ENCODE results near the gene SEMA3A. TPM values are rescaled to one million over a fixed set of nuclear protein-coding genes. Genes with fewer than 3 reads are reported as not detected.
A peak's percentile ranks its signal among the peaks of the same experiment; 100 is the strongest.

SEMA3A gene
- total RNA-seq, 1 donor from 2014 or later = 80.2 TPM

DNA sequence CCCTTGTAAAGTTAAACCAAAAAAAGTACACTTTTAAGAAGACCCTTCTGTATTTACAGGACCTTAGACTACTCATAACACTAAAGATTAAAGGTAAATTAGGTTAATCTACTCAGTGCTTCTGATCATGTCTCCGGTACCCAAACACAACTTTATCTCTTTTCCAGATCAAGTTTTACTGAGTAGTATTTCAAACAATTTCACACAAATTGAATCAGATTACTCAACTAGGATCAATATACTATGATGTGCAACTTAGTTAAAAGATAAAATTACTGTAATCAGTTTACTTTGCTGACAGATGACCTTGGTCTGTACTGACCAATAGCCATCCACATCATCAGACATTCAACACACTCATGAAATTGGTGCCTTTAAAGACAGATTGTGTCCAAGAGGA lies 191.4 kb downstream of the SEMA3A start:
- no peak for DNase-seq

DNA sequence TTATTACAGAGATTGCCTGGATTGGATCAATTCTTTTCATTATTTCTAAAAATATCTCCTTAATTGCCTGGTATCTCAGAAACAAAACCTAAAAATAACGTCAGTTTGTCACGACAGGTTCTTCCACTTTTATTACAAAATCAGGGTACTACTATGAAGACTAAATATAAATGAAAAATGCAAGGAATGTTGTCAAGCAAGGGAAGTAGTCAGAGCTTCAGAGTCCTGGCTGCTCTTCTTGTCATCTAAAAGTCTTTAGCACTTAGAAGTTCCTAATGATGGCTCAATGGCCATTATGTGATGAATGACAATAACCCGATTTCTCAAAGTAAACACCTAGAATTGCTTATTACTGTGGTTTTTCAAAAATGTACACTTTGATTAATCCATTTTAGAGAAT lies 192.2 kb downstream of the SEMA3A start:
- DNase-seq = no peak

DNA sequence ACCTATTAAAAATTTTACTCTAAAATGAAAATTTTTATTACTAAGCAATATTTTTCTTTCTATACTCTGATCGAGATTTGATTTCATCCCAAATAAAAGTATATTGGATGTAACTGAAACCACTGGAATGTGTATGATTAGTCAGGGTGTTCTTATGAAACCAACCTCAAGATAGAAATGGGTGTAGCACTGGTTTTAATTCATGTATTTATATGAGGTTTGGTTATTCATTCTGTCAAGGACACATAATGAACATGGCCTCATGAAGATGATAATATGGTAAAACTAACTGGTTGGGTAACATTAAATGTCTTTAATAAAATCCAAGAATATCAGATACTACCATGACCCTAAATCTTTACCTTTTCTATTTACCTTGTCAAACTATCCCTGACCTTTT lies 197.7 kb downstream of the SEMA3A start:
- no peak for DNase-seq

DNA sequence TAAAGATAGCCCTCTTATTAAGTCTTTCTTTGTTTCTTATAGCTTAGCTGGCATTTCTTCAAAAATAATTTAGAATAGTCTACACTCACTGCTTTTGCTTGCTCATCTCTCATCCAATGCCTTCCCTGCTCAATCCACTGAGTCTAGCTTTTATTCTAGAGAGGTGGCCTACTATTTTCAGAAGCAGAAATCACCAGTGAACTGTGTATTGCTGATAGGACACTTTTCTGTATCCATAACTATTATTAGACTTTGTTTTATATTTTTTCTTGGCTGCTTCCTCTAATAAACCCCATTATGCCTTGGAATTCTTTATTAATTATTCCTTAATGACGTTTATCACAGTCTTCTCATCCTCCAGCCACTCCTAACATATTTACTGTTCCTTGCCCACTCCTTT lies 206.8 kb downstream of the SEMA3A start:
- DNase-seq = no peak

DNA sequence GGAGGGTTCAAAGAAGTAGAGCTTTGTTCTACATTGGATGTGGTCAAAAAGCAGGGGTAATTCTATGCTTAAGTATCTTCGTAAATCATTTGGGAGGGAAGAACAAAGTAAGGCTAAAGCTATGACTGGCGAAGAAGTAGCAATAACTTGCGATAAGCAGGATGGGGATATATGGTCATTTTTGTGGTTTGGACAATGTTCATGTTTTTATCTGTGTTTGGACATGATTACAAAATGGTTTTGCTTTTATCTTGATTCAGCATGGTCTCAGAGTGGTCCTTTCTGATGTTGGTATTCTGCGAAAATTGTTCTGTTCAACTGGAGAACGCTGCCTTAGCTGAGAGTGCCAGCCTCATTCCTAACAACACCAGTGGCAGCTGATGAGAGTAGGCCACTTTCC lies 208.8 kb downstream of the SEMA3A start:
- no peak for DNase-seq

DNA sequence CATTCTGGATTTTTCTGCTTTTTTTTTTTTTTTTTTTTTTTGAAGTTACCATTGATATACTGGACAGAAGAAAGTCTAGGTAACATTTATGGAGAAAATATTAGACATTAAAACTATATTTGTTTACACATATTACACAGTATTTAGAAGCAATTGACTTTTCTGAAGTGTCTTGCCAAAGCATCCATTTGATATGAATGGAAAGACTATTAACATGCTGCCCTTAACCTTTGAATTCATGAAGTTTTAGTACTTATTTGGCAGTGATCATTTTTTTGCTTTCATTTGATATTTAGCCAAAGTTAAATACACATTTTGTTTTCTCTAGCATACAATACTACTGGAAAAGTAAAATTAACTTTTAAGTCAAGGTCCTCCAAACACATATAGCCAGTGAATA lies 210.0 kb downstream of the SEMA3A start:
- DNase-seq = no peak

DNA sequence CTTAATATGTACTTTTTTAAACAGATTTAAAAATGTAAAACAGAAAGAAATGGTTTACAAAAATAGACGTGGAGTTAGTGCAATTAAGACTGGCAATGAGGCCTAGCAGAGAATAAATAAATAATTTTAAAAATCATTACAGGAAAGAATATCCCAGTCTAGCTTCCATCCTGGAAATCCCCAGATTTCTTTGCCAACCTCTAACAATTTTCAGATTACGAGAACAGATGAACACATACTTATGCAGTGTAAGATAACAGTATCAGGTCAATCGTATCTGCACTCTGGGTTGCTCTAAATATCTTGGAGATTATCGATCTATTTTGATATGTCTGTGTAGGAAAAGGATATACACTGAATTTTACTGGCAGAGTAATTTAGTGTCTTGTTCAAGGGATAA lies 210.5 kb downstream of the SEMA3A start:
- DNase-seq = peak; percentile 30

DNA sequence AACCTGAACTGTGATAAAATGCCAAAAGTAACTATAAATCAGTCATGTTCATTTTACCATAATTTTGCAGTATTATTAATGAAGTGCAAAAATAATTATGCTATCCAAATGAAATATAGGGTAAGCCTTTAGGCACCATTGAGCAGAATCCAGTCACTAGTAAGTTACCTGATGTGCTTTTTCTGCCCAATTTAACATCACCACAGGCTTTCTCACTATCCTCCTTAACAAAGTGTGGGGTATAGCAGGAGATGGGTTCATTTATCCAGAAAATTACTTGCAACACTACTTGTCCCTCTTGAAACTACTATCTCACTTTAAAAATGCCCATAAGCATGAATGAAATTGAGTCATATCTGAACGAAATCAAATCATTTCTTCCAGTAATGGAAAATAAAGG lies 211.0 kb downstream of the SEMA3A start:
- no peak for DNase-seq

DNA sequence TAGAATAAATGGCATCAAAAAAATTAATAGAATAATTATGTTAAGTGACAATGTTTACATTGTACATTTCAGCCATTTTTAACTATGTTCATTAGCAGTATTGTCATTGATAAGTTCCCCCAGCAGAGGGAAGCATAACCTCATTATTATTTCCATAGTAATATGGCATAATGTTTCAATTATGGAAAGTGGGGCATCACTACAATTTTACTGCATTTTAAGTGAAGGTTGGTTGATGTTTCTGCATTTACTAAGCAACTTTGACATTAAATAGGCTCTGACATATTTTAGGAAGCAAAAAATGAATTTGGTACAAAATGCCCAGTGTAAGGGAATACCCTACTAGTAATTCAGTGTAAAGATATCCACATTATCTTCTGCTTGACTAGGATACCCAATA lies 218.3 kb downstream of the SEMA3A start:
- peak; percentile 66 for DNase-seq

DNA sequence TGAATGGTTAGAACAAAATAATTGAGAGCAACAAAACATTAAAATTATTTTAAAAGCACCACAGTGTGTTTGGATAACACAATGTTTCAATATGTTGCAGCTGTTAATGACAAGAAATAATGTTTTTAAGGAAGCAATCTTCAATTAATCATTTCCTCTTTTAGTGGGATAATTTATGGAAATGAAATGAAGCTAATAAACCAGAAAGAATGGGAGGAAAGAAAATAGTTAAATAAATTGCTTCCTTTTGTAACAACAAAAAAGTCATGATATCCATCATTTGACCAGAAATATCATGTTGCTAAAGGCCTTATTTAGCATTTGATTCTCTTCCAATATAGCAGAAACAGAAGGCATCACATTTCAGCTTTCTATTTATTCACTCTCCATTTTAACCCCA lies 224.5 kb downstream of the SEMA3A start:
- peak; percentile 0 for DNase-seq

DNA sequence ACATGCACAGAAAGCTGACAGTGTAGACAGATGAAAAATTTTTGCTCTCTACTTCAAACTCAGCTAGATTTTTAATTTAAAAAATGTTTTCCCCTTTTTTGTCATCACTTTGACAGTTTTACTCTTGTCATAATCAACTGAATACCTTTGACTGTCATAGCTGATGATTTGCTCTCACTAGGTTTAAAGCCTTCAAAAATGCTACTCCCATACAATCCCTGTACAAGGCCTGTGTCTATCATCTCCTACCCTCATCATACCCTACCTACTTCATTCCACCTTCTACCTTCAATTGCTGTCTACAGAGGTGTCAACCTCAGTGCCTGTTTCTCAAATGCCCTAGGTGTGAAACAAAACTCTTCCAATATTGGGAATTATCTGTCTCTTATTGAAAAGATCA lies 230.3 kb downstream of the SEMA3A start:
- no peak for DNase-seq

DNA sequence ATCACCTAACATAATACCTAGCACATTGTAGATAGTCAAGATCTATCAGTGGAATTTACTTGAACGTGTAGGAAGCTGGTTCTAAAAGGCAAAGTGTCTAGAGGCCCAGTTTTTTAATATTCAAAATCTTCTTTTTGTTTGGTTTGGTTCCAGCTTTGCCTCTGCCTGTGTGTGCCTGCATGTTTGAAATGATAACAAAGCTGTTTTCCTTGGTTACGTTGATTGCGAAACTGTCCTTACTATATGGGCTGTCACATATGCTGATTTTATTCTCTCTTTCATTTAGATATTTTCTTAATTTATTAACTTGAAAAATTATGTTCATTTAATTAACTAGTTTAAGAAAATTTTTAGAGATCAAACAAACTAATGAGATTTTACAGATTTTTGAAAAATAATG lies 237.3 kb downstream of the SEMA3A start:
- no peak for DNase-seq

DNA sequence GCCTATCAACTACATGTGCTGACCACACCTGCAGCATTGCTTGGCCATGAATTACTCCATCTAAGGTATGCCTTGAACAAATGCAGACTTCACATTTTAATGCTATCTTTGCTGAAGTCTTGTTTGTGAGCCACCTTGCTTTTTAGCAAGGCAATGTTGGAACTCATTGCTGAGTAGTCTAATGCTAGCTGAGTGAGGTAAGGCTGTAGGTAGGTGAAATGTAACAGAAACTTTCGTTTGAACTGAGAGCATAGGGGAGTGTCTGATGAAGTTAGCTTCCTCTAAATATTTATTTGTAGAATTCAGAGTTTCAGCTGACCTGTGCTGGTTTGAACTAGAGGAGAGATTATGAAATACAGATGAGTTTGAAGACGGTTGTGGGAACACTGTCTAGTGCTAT lies 238.5 kb downstream of the SEMA3A start:
- DNase-seq = no peak

DNA sequence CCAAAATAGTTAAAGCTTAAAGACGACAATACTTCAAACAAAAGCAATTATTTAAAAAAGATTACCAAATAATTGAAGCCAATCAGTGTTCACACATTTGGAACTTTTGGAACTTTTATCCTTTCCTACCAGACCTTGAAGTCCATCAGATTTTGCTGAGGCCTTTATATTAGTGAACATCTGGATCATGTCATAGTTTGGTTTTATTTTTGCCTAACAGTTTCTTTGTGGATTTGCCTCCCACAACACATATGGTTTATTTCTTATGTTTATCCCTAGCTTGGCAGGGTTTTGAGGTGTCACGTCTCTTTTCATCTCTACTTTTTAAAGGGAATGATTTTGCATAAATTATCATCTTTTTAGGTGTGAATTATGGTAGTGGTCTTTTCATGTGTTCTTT lies 242.4 kb downstream of the SEMA3A start:
- DNase-seq = no peak

DNA sequence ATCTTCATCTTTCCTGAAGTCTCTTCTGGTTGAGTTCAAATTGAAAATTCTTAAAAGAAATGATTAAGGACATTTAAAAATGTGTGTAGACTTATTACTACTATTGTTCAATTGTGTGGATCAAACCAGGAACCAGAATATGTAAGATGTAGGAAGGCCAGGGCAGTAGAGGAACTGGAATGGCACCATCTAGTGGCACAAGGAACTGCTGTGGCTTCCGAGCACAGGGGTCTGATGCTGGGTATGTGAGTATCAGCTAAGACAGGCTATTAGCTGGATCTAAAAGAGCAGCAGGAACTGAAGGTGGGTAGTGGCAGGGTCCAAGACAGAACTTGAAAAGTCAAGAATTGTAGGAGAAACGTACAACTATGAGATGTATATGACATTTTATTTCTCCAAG lies 247.3 kb downstream of the SEMA3A start:
- peak; percentile 7 for DNase-seq

DNA sequence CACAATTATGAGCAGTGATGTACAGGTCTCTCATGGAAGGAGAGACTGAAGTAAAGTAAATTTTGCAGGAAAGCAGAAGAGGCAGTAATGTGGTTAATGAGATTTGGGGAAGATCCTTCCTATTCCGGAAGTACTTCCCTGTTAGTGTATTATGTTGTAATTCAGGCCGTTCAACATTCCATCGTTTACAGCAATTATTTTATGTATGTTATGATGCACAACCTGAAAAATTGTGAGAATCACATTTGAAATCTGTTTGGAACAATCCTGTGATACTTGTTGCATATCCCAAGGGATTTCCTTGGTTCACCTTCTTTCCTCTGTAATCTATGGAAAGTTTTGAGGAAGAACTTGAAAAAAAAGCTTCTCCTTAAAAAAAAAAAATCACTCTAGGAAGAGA lies 247.8 kb downstream of the SEMA3A start:
- DNase-seq = no peak

DNA sequence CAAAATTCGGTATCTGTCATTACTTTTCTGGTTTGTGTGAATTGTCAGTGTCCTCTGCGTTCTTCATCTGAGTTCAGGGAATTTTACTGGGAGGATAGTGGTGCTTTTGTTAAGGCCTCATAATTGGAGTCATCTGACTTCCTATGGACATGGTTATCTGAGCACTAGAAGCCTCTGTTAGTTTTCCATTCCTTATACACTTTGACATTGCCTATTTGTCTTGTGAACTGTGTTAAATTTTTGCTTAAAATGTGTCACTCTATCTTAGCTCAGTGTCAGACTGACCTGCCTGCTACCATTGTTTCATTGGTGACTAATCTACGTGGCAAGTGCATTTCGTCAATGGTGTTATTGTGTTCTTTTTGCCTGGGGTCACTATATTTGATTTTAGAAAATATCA lies 253.3 kb downstream of the SEMA3A start:
- no peak for DNase-seq

DNA sequence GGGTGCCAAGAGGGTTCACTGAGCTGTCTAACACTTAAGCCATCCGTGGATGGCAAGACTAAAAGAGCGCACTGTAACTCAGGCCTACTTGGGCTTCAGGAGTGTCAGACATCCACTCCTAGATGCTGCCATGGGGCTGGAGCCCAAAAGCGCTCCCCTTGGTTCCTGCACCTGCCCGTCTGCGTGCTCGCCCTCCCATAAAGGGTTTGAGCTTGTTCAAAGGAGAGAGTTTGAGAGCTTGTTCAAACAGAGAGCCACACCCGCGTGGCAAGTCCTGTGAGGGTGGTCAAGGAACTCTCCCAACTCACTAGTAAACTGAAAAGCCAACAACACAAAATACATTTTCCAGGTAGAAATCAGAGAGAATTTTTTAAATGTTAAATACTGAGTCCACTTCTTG lies 256.7 kb downstream of the SEMA3A start:
- no peak for DNase-seq

DNA sequence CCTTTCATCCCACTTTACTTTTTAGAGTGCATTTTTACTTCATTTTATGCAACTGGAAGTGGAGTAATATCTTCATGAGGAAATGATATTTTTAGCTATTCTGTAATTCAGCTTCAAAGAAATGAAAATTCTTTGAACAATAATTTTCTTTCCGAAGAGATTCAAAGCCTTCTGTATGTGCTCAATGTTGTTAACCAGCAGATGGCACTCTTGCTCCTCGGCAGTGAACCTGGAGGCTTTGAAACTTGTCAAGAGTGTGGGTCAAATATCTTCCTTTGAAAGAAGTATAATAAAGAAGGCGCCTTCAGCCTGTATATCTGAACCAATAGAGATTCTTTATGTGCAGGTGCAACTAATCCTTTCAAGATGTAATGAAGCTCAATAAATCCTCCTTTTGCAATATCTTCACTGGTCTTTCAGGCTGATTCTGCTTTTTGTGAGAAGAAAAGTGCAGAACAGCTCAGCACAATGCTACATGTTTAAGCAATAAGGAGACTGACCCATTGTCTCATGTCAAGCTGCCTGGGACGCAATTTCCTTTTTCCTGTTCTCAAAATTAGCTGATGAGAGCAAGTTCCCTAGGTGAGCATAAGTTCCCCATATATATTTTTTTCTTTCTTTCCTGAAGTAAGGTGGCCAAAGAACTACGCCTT lies 258.4 kb downstream of the SEMA3A start:
- DNase-seq = peak; percentile 87

DNA sequence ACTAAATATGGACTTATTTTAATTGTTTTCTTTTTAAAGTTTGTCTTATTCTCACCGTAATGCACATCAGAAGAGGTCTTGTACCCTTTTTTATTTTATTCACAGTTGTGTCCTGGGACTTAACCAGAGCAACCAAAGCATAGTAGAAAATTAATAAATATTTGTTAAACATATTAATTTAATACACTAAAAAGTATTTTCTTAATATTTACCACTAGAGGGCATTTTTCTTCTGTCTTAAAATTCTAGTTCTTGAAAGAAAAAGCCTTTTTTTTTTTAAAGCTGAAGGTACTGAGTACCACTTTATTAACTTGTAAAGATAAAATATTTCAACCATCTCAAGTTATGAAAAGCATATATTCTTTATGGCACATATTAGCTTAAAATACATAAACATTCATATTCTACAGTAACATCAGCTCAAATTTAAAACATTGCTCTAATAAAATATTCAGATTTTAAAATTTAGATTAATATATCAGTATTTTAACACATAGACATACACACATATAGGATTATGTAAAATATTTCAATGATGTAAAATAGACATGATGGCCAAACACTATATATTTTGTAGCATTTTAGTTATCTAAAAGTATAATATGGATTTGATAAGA lies 260.4 kb downstream of the SEMA3A start:
- peak; percentile 7 for DNase-seq

DNA sequence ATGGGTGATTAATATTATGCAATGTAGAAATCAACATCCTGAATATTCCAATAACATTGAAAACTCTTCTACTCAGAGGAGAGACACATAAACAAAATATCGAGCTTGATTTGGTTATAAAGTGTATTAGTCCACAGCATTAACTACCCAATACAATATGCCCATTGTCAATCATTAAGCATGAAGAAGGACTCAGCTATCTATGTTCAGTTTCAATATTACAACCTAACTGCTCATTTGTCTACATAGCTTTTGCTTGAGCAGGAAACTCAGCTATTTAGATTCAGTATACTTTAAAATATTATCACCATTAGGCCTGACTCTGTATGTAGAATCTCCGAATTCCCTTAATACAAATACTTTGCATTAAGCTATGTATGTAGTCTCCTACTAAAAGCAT lies 262.6 kb downstream of the SEMA3A start:
- DNase-seq = no peak

DNA sequence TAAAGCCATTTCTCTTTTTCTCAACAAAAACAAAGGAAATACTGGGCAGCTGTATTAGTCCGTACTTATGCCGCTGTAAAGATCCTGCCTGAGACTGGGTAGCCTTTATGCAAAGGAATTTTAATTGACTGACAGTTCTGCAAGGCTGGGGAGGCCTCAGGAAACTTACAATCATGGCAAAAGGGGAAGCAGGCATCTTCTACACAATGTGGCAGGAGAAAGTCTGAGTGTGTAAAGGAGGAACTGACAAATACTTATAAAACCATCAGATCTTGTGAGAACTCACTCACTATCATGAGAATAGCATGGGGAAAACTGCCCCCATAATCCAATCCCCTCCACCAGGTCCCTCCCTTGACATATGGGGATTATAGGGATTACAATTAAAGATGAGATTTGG lies 264.3 kb downstream of the SEMA3A start:
- no peak for DNase-seq

DNA sequence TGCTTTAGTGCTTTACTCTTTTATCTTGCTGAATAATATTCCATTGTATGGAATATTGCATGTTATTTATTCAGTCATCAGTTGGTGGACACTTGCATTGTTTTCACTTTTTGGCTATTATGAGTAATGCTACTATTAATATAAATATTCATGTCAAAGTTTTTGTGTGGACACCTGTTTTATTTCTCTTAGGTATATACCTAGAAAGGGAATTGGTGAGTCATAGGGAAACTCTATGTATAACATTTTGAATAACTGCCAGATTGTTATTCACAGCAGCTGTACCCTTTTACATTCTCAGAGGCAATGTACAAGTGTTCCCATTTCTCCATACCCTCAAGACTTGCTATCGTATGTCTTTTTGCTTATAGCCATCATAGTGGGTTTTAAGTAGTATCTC lies 268.7 kb downstream of the SEMA3A start:
- DNase-seq = no peak

DNA sequence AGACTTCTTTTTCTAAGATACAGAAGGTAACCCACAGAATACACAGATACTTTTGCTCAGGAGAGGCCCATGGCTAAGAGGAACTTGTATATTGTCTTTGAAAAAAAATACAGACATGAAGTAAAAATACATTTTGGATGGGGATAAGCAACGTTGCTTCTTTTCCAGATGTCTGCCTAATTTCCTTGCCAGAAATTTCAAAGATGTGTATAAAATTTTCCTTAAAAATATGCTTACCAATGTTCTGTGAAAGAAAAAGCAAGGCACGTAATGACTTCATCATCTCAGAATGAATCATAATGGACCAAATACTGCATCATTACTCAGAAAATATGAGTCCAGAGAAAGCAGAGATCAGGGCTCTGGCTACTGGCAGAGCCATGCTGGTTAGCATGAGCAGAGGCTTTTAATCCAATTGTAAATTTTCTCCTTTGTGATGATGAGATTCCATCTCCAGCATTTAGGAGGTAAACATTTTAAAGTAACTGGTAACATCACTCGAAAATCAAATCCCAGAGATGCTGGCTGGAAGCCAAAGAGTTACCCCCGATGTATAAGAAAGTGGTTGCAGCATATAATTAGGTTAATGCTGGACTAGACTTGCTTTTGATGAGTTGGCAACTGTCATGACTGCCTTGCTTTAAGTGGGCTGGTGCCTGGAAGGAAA lies 272.5 kb downstream of the SEMA3A start:
- no peak for DNase-seq

Measured in dermis blood vessel endothelial cell (primary cell).